HCT116 (cell line): ENCODE measurements around the gene MECP2. TPM values are rescaled to one million over a fixed set of nuclear protein-coding genes. Genes with fewer than 3 reads are reported as not detected.

ENCODE experiments used
- ATAC-seq: fragments of 200-7000 bp; cut with Tn5 transposase; 2 replicates; pipeline ENCODE4 v1.9.1; 2020; ENCODE audit warnings: mild to moderate bottlenecking, moderate library complexity
- BruUV-seq: library from RNA; stranded (reverse); fragments of 400-500 nt; replicated peaks from 2 replicates; lab custom pipeline; 2021; lab: Mats Ljungman, UMichigan
- CTCF ChIA-PET: fragments of 300-600 bp; sonication (Branson Sonifier 250); formaldehyde crosslinking; loops from one replicate; lab custom pipeline; 2021; ENCODE audit warnings: antibody characterized with exemption; lab: Charles Lee
- POLR2A ChIA-PET: fragments of 300-600, 350-600 bp; sonication (Branson Sonifier 250); formaldehyde crosslinking; loops from one replicate; lab custom pipeline; 2021; ENCODE audit warnings: antibody characterized with exemption; lab: Charles Lee
- RAD21 ChIA-PET, 2 experiments: fragments of 300-600 bp; sonication (Branson Sonifier 250); formaldehyde crosslinking; loops; one replicate each; lab custom pipeline; 2023; ENCODE audit warnings: low total read pairs in 2 of 2; ENCODE audit not compliant: uncharacterized antibody in 2 of 2, unreplicated experiment in 2 of 2, low non-redundant PET in 1 of 2; lab: Charles Lee
- DNase-seq: peaks from one replicate; pipeline ENCODE4 v3.0.0-alpha.2; 2010; ENCODE audit warnings: low read depth, low spot score
- H2AFZ ChIP-seq: fragments of 200-600 bp; shearing (Covaris generic), sonication (generic); 2 replicates; pipeline ENCODE4 v1.6.1; 2017; ENCODE audit warnings: low read depth, mixed run types, mixed read lengths, antibody characterized with exemption, low read length; ENCODE audit not compliant: poor library complexity, severe bottlenecking
- H3K27ac ChIP-seq: 2 replicates; pipeline ENCODE4 v1.5.1; 2012; ENCODE audit warnings: low read depth, low read length
- H3K27me3 ChIP-seq: fragments of 200-600 bp; sonication (generic); 2 replicates; pipeline ENCODE4 v1.6.1; 2016; ENCODE audit warnings: mixed run types, low read length, mixed read lengths; ENCODE audit not compliant: insufficient read depth
- H3K36me3 ChIP-seq, 2 experiments: fragments of 200-500 bp in 1 of 2; fragments of 200-600 bp in 1 of 2; sonication (Bioruptor generic) in 1 of 2; sonication (generic) in 1 of 2; 2 replicates each; pipeline versions ENCODE4 v1.5.1 to v1.6.1; 2014 to 2016; ENCODE audit warnings: low read length in 2 of 2, inconsistent platforms in 1 of 2, mixed read lengths in 1 of 2, mixed run types in 1 of 2; ENCODE audit not compliant: insufficient read depth in 2 of 2, control insufficient read depth in 1 of 2
- H3K4me1 ChIP-seq, 2 experiments: fragments of 200-600 bp in 1 of 2; sonication (generic) in 1 of 2; 2 replicates each; pipeline versions ENCODE4 v1.5.1 to v1.6.1; 2012 to 2017; ENCODE audit warnings: low read length in 2 of 2, inconsistent platforms in 1 of 2, mild to moderate bottlenecking in 1 of 2, mixed read lengths in 1 of 2, mixed run types in 1 of 2, moderate library complexity in 1 of 2; ENCODE audit not compliant: insufficient read depth in 2 of 2, control insufficient read depth in 1 of 2
- H3K4me2 ChIP-seq: fragments of 200-600 bp; sonication (generic); 2 replicates; pipeline ENCODE4 v1.6.1; 2017; ENCODE audit warnings: mixed run types, low read length, mixed read lengths
- H3K4me3 ChIP-seq, 2 experiments: fragments of 200-600 bp in 1 of 2; sonication (generic) in 1 of 2; replicated peaks in 1 of 2; 2 replicates each; pipeline ENCODE4 v1.5.1; 2011 to 2016; ENCODE audit warnings: low read length in 2 of 2, control low read depth in 1 of 2, low read depth in 1 of 2, mild to moderate bottlenecking in 1 of 2, mixed read lengths in 1 of 2, mixed run types in 1 of 2
- H3K79me2 ChIP-seq: fragments of 200-600 bp; sonication (generic); 2 replicates; pipeline ENCODE4 v1.6.1; 2017; ENCODE audit warnings: mild to moderate bottlenecking, mixed run types, low read length, moderate library complexity, mixed read lengths; ENCODE audit not compliant: insufficient read depth
- H3K9ac ChIP-seq: fragments of 200-600 bp; sonication (generic); 2 replicates; pipeline ENCODE4 v1.6.1; 2016; ENCODE audit warnings: low read length, mixed read lengths
- H3K9me2 ChIP-seq: fragments of 200-600 bp; sonication (generic), shearing (Covaris generic); 2 replicates; pipeline ENCODE4 v1.6.1; 2017; ENCODE audit warnings: mixed run types, mild to moderate bottlenecking, moderate library complexity; ENCODE audit not compliant: insufficient read depth
- H3K9me3 ChIP-seq, 2 experiments: fragments of 200-500 bp in 1 of 2; fragments of 200-600 bp in 1 of 2; sonication (Bioruptor generic) in 1 of 2; sonication (generic) in 1 of 2; 2 replicates each; pipeline ENCODE4 v1.6.1; 2014 to 2017; ENCODE audit warnings: low read length in 2 of 2, mixed read lengths in 2 of 2, inconsistent platforms in 1 of 2, low read depth in 1 of 2, mild to moderate bottlenecking in 1 of 2, mixed run types in 1 of 2, moderate library complexity in 1 of 2; ENCODE audit not compliant: control insufficient read depth in 1 of 2, insufficient read depth in 1 of 2
- H4K20me1 ChIP-seq: fragments of 200-600 bp; sonication (generic), shearing (Covaris generic); 2 replicates; pipeline ENCODE4 v1.6.1; 2017; ENCODE audit warnings: mixed run types, mild to moderate bottlenecking, moderate library complexity; ENCODE audit not compliant: insufficient read depth
- CBX3 ChIP-seq: IDR thresholded peaks from 2 replicates; pipeline ENCODE4 v1.6.1; 2012; ENCODE audit warnings: low read depth
- CEBPB ChIP-seq: IDR thresholded peaks from 2 replicates; pipeline ENCODE4 v1.6.1; 2012; ENCODE audit warnings: low read depth
- ELF1 ChIP-seq: IDR thresholded peaks from 2 replicates; pipeline ENCODE4 v1.6.1; 2012; ENCODE audit warnings: low read depth, borderline replicate concordance
- EZH2 ChIP-seq: fragments of 200-600 bp; sonication (generic); IDR thresholded peaks from 2 replicates; pipeline ENCODE4 v1.6.1; 2017; ENCODE audit warnings: antibody characterized with exemption, mixed run types
- EZH2phosphoT487 ChIP-seq: fragments of 200-600 bp; IDR thresholded peaks from 2 replicates; pipeline ENCODE4 v1.6.1; 2018; ENCODE audit warnings: antibody characterized with exemption, borderline replicate concordance
- FOSL1 ChIP-seq: IDR thresholded peaks from 2 replicates; pipeline ENCODE4 v1.6.1; 2012; ENCODE audit warnings: low read depth
- JUND ChIP-seq: IDR thresholded peaks from 2 replicates; pipeline ENCODE4 v1.6.1; 2012
- POLR2A ChIP-seq: IDR thresholded peaks from 2 replicates; pipeline ENCODE4 v1.7.0; 2011; ENCODE audit warnings: borderline replicate concordance; ENCODE audit not compliant: insufficient read depth, insufficient read length; ENCODE audit errors: extremely low read depth
- RAD21 ChIP-seq: IDR thresholded peaks from 2 replicates; pipeline ENCODE4 v1.6.1; 2012; ENCODE audit warnings: low read depth, mild to moderate bottlenecking
- SIN3A ChIP-seq: IDR thresholded peaks from 2 replicates; pipeline ENCODE4 v1.6.1; 2012; ENCODE audit warnings: low read depth
- SP1 ChIP-seq: IDR thresholded peaks from 2 replicates; pipeline ENCODE4 v1.6.1; 2012; ENCODE audit warnings: low read depth
- SRF ChIP-seq: IDR thresholded peaks from 2 replicates; pipeline ENCODE4 v1.6.1; 2012; ENCODE audit warnings: low read depth
- TCF7L2 ChIP-seq: IDR thresholded peaks from 2 replicates; pipeline ENCODE4 v1.7.0; 2011; ENCODE audit warnings: borderline replicate concordance, inconsistent platforms; ENCODE audit not compliant: insufficient read depth, insufficient read length; ENCODE audit errors: extremely low read depth
- YY1 ChIP-seq: IDR thresholded peaks from 2 replicates; pipeline ENCODE4 v1.6.1; 2011; ENCODE audit warnings: low read length, low read depth, moderate library complexity, mild to moderate bottlenecking; ENCODE audit not compliant: insufficient replicate concordance; ENCODE audit errors: extremely low read depth
- ZBTB33 ChIP-seq: IDR thresholded peaks from 2 replicates; pipeline ENCODE4 v1.6.1; 2011; ENCODE audit warnings: mild to moderate bottlenecking, low read length, moderate library complexity; ENCODE audit not compliant: insufficient replicate concordance; ENCODE audit errors: extremely low read depth
- ZFX ChIP-seq: fragments of 450-650 bp; IDR thresholded peaks from 2 replicates; pipeline ENCODE4 v1.6.1; 2017
- ZNF274 ChIP-seq: fragments of 200-500 bp; sonication (Bioruptor generic); IDR thresholded peaks from 2 replicates; pipeline ENCODE4 v1.6.1; 2014; ENCODE audit warnings: mild to moderate bottlenecking, low read depth, low read length, inconsistent platforms
- intact Hi-C: fragments of 100-400 bp; cut with micrococcal nuclease; formaldehyde crosslinking; loops from 2 replicates; pipeline ENCODE4 v1.10.0; 2022
- total RNA-seq: library from RNA; stranded (reverse); gene quantifications from one replicate; pipeline ENCODE4 v1.2.1, GENCODE V29; 2021; ENCODE audit not compliant: unreplicated experiment
- TF ChIP-seq, protein P1 (sequence below): IDR thresholded peaks from 2 replicates; pipeline ENCODE4 v1.6.1; 2012
- TF ChIP-seq, protein P2 (sequence below): IDR thresholded peaks from 2 replicates; pipeline ENCODE4 v1.6.1; 2012
- TF ChIP-seq, protein P3 (sequence below): IDR thresholded peaks from 2 replicates; pipeline ENCODE4 v1.6.1; 2012; ENCODE audit warnings: low read depth

The MECP2 gene
- total RNA-seq, 1 experiment from 2014 or later, result 32.4 TPM

DNA sequence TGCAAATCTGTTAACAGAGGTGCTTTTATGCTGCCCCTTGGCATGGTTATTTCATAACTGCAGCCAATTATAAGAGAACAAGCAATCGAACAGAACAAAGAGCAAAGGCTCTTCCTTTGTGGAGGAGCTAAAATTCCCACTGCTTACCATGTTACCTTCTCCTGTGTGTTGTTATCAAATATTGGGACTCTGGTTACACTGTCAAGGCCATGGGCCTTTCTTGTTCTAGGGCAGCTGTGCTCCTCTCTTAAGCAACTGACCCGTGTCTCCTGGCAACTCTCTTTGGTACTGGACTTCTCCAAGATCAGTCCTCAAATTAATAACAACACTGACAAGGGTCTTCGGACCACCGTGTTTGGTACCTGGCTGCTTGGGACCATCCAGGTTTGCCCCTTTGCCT is 34.4 kb upstream of the MECP2 start:
- Histone ChIP-seq H3K9me2 (no peaks in the 10 kb centered on the region), H2AFZ (no peak overlapping the region), H3K27ac (no peak overlapping the region), H3K79me2 (no peaks in the 10 kb centered on the region), H3K4me2 (no peak overlapping the region), H3K36me3 (no peaks in the 10 kb centered on the region), H3K4me3 (no peak overlapping the region), H4K20me1 (no peaks in the 10 kb centered on the region), H3K4me1 (peaks cover 0 to 4% of the 10 kb centered on the region in 2 experiments; a peak in 1 of 4 replicates), H3K9me3 (no peaks in the 10 kb centered on the region), H3K9ac (no peak overlapping the region), H3K27me3 (no peaks in the 10 kb centered on the region)
- ChIA-PET POLR2A (no interaction called here), RAD21 (no interaction called here), CTCF (no interaction called here)
- intact Hi-C loops, result no loop called here
- no peak for DNase-seq
- no peak for TF ChIP-seq SRF
- TF ChIP-seq TCF7L2, result no peak
- no peak for TF ChIP-seq ZBTB33
- no peak for TF ChIP-seq ELF1
- no peak for TF ChIP-seq CEBPB
- TF ChIP-seq, protein P1, sequence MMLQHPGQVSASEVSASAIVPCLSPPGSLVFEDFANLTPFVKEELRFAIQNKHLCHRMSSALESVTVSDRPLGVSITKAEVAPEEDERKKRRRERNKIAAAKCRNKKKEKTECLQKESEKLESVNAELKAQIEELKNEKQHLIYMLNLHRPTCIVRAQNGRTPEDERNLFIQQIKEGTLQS, result no peak
- no peak for TF ChIP-seq FOSL1
- TF ChIP-seq EZH2phosphoT487, result no peak
- TF ChIP-seq CBX3, result no peak
- TF ChIP-seq EZH2, result no peak
- no peak for TF ChIP-seq RAD21
- TF ChIP-seq, protein P2, sequence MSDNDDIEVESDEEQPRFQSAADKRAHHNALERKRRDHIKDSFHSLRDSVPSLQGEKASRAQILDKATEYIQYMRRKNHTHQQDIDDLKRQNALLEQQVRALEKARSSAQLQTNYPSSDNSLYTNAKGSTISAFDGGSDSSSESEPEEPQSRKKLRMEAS, result no peak
- TF ChIP-seq ZFX, result no peak
- no peak for TF ChIP-seq YY1
- TF ChIP-seq ZNF274, result no peak
- no peak for TF ChIP-seq SP1
- TF ChIP-seq POLR2A, result no peak
- no peak for TF ChIP-seq SIN3A
- no peak for TF ChIP-seq JUND
- TF ChIP-seq, protein P3, sequence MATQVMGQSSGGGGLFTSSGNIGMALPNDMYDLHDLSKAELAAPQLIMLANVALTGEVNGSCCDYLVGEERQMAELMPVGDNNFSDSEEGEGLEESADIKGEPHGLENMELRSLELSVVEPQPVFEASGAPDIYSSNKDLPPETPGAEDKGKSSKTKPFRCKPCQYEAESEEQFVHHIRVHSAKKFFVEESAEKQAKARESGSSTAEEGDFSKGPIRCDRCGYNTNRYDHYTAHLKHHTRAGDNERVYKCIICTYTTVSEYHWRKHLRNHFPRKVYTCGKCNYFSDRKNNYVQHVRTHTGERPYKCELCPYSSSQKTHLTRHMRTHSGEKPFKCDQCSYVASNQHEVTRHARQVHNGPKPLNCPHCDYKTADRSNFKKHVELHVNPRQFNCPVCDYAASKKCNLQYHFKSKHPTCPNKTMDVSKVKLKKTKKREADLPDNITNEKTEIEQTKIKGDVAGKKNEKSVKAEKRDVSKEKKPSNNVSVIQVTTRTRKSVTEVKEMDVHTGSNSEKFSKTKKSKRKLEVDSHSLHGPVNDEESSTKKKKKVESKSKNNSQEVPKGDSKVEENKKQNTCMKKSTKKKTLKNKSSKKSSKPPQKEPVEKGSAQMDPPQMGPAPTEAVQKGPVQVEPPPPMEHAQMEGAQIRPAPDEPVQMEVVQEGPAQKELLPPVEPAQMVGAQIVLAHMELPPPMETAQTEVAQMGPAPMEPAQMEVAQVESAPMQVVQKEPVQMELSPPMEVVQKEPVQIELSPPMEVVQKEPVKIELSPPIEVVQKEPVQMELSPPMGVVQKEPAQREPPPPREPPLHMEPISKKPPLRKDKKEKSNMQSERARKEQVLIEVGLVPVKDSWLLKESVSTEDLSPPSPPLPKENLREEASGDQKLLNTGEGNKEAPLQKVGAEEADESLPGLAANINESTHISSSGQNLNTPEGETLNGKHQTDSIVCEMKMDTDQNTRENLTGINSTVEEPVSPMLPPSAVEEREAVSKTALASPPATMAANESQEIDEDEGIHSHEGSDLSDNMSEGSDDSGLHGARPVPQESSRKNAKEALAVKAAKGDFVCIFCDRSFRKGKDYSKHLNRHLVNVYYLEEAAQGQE, result no peak
- no peak for ATAC-seq
- no TSS peak for BruUV-seq
